Measurements from ENCODE around the gene ANKH. TPM values are rescaled to one million over a fixed set of nuclear protein-coding genes. Genes with fewer than 3 reads are reported as not detected.

Gene ANKH
- polyA plus RNA-seq, 3 donors = 2.4 to 6.3 (median 3.1) TPM

- intact Hi-C loops (cut with micrococcal nuclease) = loop anchor here in 1 of 2 donors (10.0 kb wide), 1 partner anchor 85 kb away; the partner anchor contains the start of gene OTULINL
- H3K79me2 ChIP-seq (ENCODE audit: insufficient read depth, low read length) = peaks cover 96% of the 10 kb centered on the region
- H3K36me3 Mint-ChIP-seq = peaks cover 24 to 37% of the 10 kb centered on the region in 2 donors
- H3K9me3 ChIP-seq (replicated peaks in 1 of 2; ENCODE audit: control insufficient read depth in 1 of 2, insufficient read depth in 1 of 2, low read length in 2 of 2) = no peaks in the 10 kb centered on the region
- H2AFZ ChIP-seq (ENCODE audit: insufficient read depth, low read depth, low read length, poor library complexity, severe bottlenecking) = no peak overlapping the region
- H3K4me1 ChIP-seq (ENCODE audit: control insufficient read depth in 1 of 2, insufficient read depth in 2 of 2, low read length in 2 of 2) = peaks cover 38 to 49% of the 10 kb centered on the region in 2 donors
- H3K4me2 ChIP-seq (replicated peaks; ENCODE audit: extremely low read depth, low read length, poor library complexity, severe bottlenecking) = no peak overlapping the region
- peaks cover 0 to 2% (median 2%) of the 10 kb centered on the region in 3 donors for H3K27me3 Mint-ChIP-seq (ENCODE audit: low read depth in 3 of 3)
- H3K36me3 ChIP-seq (replicated peaks in 1 of 2; ENCODE audit: control insufficient read depth in 1 of 2, insufficient read depth in 2 of 2, low read length in 2 of 2) = peaks cover 4 to 26% of the 10 kb centered on the region in 2 donors
- H3K4me3 ChIP-seq (replicated peaks in 1 of 3; ENCODE audit: low read depth in 2 of 3, low read length in 3 of 3) = no peak overlapping the region
- H3K27ac Mint-ChIP-seq = peak overlapping the region in 1 of 7 donors; percentile 23
- H3K27ac ChIP-seq (ENCODE audit: low read depth in 1 of 2, low read length in 2 of 2) = no peak overlapping the region
- WGBS (ENCODE audit: insufficient coverage) = 100% methylated on average over 3 of the region's 5 CpGs
- peak overlapping the region in 1 of 2 donors; percentile 24 for H3K4me3 Mint-ChIP-seq
- H3K27me3 ChIP-seq (ENCODE audit: control insufficient read depth in 2 of 2, insufficient read depth in 2 of 2, low read length in 2 of 2) = no peaks in the 10 kb centered on the region
- TF ChIP-seq CTCF (IDR thresholded peaks at IDR 0.05) = no peak
- no peak for DNase-seq
- H3K9ac ChIP-seq (ENCODE audit: insufficient read depth, low read length, poor library complexity, severe bottlenecking) = no peak overlapping the region
- peaks cover 95% of the 10 kb centered on the region for H4K20me1 ChIP-seq (ENCODE audit: insufficient read depth, low read length)
- peaks cover 68% of the 10 kb centered on the region for H3K4me1 Mint-ChIP-seq
- no peaks in the 10 kb centered on the region for H3K9me3 Mint-ChIP-seq
These were observed 202.2 kb downstream of the ANKH start for GRCh38 chr5:14669415-14669814.

- Histone ChIP-seq H3K9me3 (replicated peaks in 1 of 2; ENCODE audit: control insufficient read depth in 1 of 2, insufficient read depth in 1 of 2, low read length in 2 of 2) (no peaks in the 10 kb centered on the region), H3K27me3 (ENCODE audit: control insufficient read depth in 2 of 2, insufficient read depth in 2 of 2, low read length in 2 of 2) (no peaks in the 10 kb centered on the region), H3K27ac (ENCODE audit: low read depth in 1 of 2, low read length in 2 of 2) (no peak overlapping the region), H3K36me3 (replicated peaks in 1 of 2; ENCODE audit: control insufficient read depth in 1 of 2, insufficient read depth in 2 of 2, low read length in 2 of 2) (peaks cover 4 to 15% of the 10 kb centered on the region in 2 donors), H4K20me1 (ENCODE audit: insufficient read depth, low read length) (peaks cover 82% of the 10 kb centered on the region), H3K79me2 (ENCODE audit: insufficient read depth, low read length) (peaks cover 84% of the 10 kb centered on the region), H3K9ac (ENCODE audit: insufficient read depth, low read length, poor library complexity, severe bottlenecking) (no peak overlapping the region), H3K4me2 (replicated peaks; ENCODE audit: extremely low read depth, low read length, poor library complexity, severe bottlenecking) (no peak overlapping the region), H2AFZ (ENCODE audit: insufficient read depth, low read depth, low read length, poor library complexity, severe bottlenecking) (no peak overlapping the region), H3K4me3 (replicated peaks in 1 of 3; ENCODE audit: low read depth in 2 of 3, low read length in 3 of 3) (no peak overlapping the region), H3K4me1 (ENCODE audit: control insufficient read depth in 1 of 2, insufficient read depth in 2 of 2, low read length in 2 of 2) (peaks cover 49 to 59% of the 10 kb centered on the region in 2 donors)
- H3K27me3 Mint-ChIP-seq (ENCODE audit: low read depth in 3 of 3) = peaks cover 0 to 2% (median 2%) of the 10 kb centered on the region in 3 donors
- H3K4me3 Mint-ChIP-seq = no peak overlapping the region
- TF ChIP-seq CTCF (IDR thresholded peaks at IDR 0.05) = no peak
- intact Hi-C loops (cut with micrococcal nuclease) = loop anchor here in 1 of 2 donors (10.0 kb wide), 1 partner anchor 83 kb away; the partner anchor contains the start of gene OTULINL
- H3K9me3 Mint-ChIP-seq = no peaks in the 10 kb centered on the region
- DNase-seq = no peak
- WGBS (ENCODE audit: insufficient coverage) = 97% methylated on average over 4 of the region's 5 CpGs
- peak overlapping the region in 4 of 7 donors; percentile 29 to 87 (median 63) for H3K27ac Mint-ChIP-seq
- peaks cover 14 to 26% of the 10 kb centered on the region in 2 donors for H3K36me3 Mint-ChIP-seq
- H3K4me1 Mint-ChIP-seq = peaks cover 75% of the 10 kb centered on the region
These were observed 203.4 kb downstream of the ANKH start for GRCh38 chr5:14668181-14668591.
